SK-N-MC (cell line): ENCODE results near the gene KCNMA1.

Experiments used
- EZH2 ChIP-seq: fragments of 200-600 bp; sonication (generic); IDR thresholded peaks from one replicate; pipeline ENCODE4 v1.6.1; 2017; ENCODE audit warnings: antibody characterized with exemption
- FOXP2 ChIP-seq: optimal IDR thresholded peaks from 2 replicates; pipeline ENCODE3; 2011; ENCODE audit warnings: mild to moderate bottlenecking, moderate library complexity; ENCODE audit not compliant: insufficient read depth; ENCODE audit errors: extremely low read length, control extremely low read depth
- POLR2AphosphoS5 ChIP-seq: IDR thresholded peaks from 2 replicates; pipeline ENCODE4 v1.6.1; 2012; ENCODE audit warnings: mild to moderate bottlenecking, low read depth, low read length, borderline replicate concordance

GRCh38 chr10:77182803-77183202 is 454.8 kb downstream of the KCNMA1 start:
- TF ChIP-seq POLR2AphosphoS5 (no peak), EZH2 (no peak), FOXP2 (no peak)
